Astrocyte of the cerebellum (primary cell): ENCODE results near the gene PDE6D.

Source experiments
- DNase-seq: peaks from one replicate; pipeline ENCODE4 v3.0.0-alpha.2; 2011; ENCODE audit warnings: low read depth
- H3K4me3 ChIP-seq: 2 replicates; pipeline ENCODE4 v1.5.1; 2011; ENCODE audit warnings: mild to moderate bottlenecking, low read depth, low read length, moderate library complexity
- in situ Hi-C: cut with HindIII; loops from 2 replicates; pipeline ENCODE4 v1.10.0; 2017; ENCODE audit warnings: low sequenced_read_pairs
- TF ChIP-seq, protein P1 (sequence below): IDR thresholded peaks from 2 replicates; pipeline ENCODE4 v1.5.1; 2012; ENCODE audit warnings: low read length, low read depth, moderate library complexity, mild to moderate bottlenecking; ENCODE audit errors: missing control alignments

The PDE6D gene

DNA sequence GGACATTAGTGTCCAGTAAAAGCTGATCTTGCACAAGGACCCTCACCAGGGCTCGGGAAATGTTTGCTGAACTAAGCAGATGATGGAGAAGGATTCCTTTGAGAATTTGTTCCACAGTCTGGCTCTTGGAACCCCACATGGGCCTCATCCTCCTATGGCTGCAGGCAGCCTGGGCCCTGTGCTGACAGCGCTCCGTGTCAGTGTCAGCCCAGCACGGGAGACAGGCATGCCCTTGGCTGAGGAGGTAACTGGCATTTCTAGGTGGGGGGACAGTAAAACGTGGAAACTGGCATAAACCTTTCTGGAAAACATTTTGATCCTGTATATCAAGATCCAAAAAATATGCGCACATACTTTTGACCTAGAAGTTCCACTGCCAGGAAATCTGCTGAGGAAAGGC lies 62.3 kb downstream of the PDE6D start:
- TF ChIP-seq, protein P1, sequence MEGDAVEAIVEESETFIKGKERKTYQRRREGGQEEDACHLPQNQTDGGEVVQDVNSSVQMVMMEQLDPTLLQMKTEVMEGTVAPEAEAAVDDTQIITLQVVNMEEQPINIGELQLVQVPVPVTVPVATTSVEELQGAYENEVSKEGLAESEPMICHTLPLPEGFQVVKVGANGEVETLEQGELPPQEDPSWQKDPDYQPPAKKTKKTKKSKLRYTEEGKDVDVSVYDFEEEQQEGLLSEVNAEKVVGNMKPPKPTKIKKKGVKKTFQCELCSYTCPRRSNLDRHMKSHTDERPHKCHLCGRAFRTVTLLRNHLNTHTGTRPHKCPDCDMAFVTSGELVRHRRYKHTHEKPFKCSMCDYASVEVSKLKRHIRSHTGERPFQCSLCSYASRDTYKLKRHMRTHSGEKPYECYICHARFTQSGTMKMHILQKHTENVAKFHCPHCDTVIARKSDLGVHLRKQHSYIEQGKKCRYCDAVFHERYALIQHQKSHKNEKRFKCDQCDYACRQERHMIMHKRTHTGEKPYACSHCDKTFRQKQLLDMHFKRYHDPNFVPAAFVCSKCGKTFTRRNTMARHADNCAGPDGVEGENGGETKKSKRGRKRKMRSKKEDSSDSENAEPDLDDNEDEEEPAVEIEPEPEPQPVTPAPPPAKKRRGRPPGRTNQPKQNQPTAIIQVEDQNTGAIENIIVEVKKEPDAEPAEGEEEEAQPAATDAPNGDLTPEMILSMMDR = no peak
- H3K4me3 ChIP-seq = no peak overlapping the region
- DNase-seq = no peak
- in situ Hi-C loops = no loop called here

- in situ Hi-C loops = no loop called here
- H3K4me3 ChIP-seq = no peak overlapping the region
- no peak for DNase-seq
- TF ChIP-seq, protein P1 = no peak
Measured at GRCh38 chr2:231717281-231718171, 63.6 kb downstream of the PDE6D start.

GRCh38 chr2:231716666-231717280 lies 64.3 kb downstream of the PDE6D start:
- TF ChIP-seq, protein P1 = no peak
- no peak for DNase-seq
- in situ Hi-C loops = no loop called here
- H3K4me3 ChIP-seq = no peak overlapping the region

GRCh38 chr2:231715988-231716616 lies 65.0 kb downstream of the PDE6D start:
- in situ Hi-C loops = no loop called here
- H3K4me3 ChIP-seq = no peak overlapping the region
- TF ChIP-seq, protein P1 = no peak
- no peak for DNase-seq

DNA sequence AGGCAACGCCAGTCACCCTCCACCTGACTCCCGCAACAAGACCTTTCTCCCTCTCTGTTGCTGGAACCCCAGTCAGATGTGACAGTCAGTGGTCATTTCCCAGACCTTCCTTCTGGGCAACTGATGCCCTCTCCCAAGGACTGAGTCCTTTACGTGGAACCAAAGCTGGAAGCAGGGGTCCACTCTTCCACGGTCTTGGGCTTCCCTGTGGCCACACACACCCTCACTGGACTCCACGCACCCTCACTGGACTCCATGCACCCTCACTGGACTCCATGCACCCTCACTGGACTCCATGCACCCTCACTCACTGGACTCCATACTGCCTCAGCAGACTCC lies 65.6 kb downstream of the PDE6D start:
- H3K4me3 ChIP-seq = no peak overlapping the region
- DNase-seq = no peak
- TF ChIP-seq, protein P1 = no peak
- in situ Hi-C loops = no loop called here

GRCh38 chr2:231714639-231715498 lies 66.2 kb downstream of the PDE6D start:
- no peak for DNase-seq
- no peak overlapping the region for H3K4me3 ChIP-seq
- TF ChIP-seq, protein P1 = peak; percentile 82
- in situ Hi-C loops = no loop called here
